Fibroblast of skin of left quadriceps (primary cell): ENCODE measurements around the gene PLEKHG4.

Experiments
- DNase-seq, 2 experiments: peaks; one replicate each; pipeline ENCODE4 v3.0.0-alpha.2; 2013; ENCODE audit warnings: low read depth in 2 of 2

The PLEKHG4 gene

DNA sequence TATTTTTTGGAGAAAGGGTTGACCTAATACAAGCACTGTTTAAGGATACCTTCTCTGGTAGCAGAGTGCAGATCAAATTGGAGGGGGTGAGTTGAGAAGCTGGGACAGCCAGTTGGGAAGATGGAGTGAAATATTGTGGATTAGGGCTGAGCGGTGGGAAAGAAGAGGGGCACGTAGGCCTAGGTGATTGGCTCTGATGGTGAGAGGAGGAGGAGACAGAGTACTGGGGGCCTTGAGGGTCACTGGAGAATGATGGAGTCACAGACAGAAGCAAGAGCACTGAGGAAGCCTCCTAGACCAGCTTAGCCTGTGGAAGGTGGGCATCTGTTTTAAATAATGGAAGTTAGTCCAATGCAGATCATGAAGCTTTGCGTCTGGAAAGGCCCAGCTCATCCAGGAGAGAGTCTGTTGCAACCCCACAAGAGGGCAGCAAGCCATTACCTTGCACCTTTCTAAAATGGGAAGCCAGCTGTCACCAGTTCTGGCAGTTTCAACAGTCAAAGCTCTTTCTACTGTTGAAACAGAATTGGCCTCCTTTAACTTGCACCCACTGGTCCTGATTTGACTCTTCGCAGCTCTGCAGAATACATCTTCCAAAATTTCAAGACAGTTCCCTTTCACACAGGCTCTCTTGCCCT is 18.8 kb upstream of the PLEKHG4 start:
- DNase-seq: no peak

DNA sequence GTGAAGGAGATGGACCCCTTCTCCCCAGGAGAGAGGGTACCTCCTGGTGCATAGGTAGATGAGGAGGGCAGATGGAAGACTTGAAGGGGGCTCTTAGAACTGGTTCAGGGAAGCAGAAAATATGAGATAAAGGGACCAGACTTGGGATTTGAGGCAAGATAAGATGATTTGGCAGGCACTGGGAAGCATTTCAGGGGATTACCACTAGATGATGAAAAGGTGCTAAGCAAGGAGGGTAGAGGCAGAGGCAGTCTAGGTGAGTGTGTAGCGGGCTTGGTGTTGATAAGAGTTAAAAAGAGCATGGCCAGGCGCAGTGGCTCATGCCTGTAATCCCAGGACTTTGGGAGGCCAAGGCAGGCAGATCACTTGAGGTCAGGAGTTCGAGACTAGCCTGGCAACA is 16.1 kb upstream of the PLEKHG4 start:
- no peak for DNase-seq

DNA sequence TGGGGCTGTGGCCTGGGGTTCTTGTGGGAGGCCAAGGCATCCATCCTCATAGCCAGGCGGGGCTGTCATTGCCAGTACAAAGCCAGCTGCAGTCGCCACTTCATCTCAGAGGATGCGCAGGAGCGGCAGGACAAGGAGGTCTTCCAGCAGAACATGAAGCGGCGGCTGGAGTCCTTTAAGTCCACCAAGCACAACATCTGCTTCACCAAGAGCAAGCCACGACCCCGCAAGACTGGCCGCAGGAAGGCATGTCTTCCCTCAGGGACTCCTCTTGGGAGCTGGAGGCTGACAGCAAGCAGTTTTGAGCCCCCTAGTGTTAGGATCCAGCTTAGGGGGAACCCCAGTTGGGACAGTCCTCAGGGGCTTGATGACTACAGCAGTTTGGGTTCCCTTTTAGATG is 15.1 kb upstream of the PLEKHG4 start:
- no peak for DNase-seq

DNA sequence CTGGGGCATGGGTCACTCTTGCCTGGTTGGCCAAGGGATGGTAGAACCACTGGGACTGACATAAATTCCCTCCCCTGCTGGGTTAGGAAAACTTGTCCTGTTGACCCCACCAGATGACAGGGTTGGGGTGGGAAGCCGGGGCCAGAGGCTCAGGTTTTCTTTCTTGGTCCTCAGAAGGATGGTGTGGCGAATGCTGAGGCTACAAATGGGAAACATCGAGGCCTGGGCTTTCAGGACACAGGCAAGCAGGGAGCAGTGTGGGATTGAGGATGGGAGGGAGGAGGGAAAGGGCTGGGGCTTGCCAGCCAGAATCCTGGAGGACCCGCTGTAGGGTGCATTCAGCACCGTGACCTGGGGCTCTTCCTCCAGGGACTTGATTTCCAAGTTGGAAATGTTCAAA is 14.5 kb upstream of the PLEKHG4 start:
- no peak for DNase-seq

DNA sequence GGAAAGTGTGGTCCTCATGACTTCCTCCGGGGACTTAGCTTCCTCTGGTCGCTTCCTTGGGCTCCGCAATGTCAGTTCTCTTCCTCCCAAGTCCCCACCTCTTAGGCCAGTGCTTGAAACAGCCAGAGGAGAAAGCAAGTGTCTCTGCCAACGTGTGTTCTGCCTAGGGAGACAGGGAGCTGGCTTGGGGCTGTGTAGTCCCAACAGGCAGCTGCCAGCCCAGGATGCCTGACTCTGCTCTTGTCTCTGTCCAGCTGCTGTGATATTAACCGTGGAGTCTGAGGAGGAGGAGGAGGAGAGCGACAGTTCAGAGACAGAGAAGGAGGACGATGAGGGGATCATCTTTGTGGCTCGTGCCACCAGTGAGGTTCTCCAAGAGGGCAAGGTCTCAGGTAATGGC is 13.5 kb upstream of the PLEKHG4 start:
- no peak for DNase-seq

DNA sequence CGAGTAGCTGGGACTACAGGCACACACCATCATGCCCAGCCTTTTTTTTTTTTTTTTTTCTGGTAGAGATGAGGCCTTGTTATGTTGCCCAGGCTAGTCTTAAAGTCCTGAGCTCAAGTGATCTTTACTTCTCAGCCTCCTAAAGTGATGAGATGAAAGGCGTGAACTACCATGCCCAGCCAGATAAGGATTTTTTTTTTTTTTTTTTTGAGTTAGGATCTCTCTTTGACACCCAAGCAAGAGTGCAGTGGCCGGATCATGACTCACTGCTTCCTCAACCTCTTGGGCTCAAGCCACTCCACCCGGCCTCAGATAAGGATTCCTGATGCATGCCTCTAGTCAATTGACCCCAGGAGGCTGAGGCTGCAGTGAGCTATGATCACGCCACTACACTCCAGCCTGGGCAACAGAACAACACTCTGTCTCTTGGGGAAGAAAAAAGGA is 11.2 kb upstream of the PLEKHG4 start:
- peak in 1 of 2 experiments; percentile 62 for DNase-seq

DNA sequence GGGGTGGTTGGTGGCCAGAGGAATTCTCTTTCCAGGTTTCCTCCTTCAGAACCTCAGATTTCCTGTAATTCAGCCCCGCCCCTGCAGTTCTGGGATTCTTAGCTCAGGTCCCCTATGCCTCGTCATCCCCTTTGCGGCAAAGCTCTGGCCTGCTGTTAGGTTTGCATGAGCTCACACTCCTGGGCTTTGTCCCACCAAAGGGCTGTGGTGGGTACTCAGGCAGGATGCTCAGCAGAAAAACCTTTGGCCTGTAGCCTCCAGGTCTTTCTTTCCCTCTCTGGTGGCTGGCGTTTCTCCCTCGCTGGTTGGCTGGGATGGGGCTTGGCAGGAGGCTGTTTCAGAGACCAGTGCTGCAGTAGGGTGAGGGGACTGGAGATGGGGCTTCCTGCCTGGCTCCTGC is 9.6 kb upstream of the PLEKHG4 start:
- DNase-seq: no peak

DNA sequence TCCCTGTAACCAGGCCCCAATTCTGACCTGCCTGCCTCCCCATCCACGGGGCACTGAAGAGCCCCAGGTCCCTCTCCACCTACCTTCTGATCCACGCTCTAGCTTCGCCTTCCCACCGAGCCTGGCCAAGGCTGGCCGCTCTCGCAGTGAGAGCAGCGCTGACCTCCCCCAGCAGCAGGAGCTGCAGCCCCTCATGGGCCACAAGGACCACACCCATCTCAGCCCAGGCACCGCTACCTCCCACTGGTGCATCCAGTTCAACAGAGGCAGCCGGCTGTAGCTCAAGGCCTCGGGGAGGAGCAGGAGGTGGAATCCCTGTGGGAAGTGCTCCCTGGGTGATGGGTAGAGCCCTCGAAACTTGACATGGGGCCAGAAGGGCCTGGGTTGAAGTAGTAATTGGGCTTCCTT is 8.4 kb upstream of the PLEKHG4 start:
- DNase-seq: no peak

DNA sequence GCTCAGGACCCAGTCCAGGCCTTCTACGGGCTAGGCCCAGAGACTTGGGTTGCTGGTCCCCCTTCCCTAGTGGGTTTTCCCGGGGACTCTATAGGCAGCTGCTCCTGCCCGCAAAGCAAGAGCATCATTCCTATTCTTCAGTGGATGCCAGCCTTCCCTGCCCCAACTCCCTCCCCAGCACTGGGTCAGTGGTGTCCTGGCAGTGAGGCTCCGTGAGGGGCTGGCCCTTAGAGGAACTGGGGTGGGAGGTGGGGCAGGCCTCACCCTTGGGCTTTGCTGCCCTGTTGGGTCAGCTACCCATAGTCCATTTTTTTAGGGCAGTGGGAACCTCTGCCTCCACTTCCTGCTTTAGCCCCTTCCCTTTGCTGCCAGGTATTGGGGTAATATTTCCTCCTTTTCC is 7.9 kb upstream of the PLEKHG4 start:
- no peak for DNase-seq

DNA sequence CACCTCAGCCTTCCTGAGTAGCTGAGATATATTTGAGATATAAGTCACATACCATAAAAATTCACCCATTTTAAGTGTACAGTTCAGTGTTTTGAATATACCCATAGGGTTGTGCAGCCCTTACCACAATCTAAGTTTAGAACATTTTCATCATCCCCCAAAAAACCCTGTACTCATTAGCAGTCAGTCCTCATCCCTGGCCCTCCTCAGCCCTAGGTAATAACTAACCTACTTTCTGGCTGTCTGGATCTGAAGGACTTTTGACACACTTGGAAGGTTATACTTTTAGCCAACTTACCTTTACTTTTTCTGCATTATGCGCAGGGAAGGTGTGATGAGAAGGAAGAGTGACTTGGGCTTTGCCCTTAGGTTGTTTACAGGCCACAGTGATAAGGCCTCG is 4.0 kb upstream of the PLEKHG4 start:
- DNase-seq: no peak

DNA sequence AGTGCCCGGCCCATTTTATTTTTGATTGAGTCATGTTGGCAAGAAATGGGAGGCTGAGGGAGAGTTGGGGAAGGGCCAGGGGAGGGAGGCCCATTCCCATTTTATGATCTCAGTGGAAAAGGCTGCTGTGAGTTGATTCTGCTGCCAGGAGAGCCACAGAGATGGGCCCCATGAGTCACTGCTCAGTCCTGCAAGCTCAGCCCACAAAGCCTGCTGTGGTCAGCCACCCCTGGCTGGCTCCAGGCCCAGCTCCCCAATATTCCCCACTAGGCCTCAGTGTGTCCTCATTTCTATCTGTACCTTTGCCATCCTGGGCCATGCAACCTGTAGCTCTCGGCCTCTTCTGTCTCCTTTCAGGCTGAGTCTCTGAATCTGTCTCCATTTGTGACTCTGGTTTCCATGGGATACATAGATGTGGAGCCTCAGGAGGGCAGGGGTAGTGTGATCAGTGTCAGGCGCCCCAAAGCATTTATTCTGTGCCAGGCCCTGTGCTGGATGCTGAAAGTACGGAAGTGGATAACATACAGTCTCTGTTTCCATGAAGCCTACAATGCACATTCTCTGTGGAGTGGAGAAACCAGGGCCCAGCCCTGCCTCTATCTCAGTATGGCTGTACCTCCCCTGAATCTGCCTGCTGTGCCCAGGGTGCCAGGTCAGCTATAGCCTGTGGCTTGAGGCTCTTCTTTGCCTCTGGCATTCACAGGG is 1.9 kb upstream of the PLEKHG4 start:
- peak; percentile 98 for DNase-seq

DNA sequence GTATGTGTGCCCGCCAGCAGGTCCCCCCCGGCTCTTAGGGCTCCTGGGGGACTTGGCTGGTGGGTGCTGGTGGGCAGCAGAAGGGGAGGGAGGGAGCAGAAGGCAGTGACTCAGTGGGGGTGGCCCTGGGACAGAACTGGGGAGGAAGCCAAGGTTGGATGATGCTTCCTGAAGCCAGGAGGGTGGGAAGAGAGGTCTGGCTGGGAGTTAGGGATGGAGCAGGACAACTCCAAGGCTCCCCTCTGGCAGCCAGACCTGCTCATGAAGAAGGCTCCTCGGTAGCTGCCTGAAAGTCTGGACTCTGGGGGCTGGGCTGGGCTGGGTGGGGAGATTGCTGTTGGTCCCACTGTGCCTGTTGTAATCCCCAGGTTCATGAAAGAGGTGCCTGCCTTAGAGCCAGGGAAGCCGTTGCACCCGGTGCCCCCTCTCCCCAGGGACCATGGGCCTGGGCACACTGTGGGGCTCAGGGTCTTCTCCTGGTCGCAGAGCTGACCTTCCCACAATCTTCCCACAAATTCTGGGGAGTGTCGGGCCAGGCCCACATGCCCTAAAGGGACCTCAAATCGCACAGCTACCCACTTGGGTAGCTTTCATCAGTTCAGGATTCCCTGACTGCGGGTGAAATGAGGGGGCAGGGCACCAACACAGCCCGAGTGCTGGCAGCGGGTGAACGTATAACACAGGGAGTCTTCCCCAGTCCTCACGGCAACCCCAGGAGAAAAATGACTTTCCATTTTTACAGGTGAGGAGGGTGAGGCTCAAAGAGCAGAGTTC is 1.1 kb upstream of the PLEKHG4 start:
- peak; percentile 59 for DNase-seq

DNA sequence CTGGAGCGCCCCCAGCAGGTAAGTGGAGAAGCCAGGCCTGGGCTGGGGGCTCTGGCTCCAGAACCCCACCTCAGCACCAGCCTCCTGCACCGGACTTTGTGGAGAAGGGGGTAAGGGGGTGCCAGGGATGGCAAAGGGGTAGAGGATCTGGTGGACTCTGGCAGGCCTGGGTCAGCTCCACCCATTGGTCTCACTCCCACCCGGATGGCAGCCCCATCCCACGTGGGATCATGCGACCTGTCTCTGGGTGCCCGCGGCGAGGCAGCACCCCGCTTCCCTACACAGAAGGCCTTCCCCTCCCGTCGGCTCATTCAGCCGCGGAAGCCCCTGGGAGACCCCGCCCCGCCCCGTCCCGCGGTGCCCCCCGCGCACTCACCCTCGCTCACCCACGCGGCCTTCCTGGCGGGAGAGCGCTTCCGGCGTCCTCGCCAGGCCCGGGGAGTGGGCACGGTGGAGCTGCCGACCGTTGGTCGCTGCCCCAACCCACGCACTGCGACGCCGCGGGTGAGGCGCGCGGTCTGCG is 498 bp upstream of the PLEKHG4 start:
- no peak for DNase-seq

DNA sequence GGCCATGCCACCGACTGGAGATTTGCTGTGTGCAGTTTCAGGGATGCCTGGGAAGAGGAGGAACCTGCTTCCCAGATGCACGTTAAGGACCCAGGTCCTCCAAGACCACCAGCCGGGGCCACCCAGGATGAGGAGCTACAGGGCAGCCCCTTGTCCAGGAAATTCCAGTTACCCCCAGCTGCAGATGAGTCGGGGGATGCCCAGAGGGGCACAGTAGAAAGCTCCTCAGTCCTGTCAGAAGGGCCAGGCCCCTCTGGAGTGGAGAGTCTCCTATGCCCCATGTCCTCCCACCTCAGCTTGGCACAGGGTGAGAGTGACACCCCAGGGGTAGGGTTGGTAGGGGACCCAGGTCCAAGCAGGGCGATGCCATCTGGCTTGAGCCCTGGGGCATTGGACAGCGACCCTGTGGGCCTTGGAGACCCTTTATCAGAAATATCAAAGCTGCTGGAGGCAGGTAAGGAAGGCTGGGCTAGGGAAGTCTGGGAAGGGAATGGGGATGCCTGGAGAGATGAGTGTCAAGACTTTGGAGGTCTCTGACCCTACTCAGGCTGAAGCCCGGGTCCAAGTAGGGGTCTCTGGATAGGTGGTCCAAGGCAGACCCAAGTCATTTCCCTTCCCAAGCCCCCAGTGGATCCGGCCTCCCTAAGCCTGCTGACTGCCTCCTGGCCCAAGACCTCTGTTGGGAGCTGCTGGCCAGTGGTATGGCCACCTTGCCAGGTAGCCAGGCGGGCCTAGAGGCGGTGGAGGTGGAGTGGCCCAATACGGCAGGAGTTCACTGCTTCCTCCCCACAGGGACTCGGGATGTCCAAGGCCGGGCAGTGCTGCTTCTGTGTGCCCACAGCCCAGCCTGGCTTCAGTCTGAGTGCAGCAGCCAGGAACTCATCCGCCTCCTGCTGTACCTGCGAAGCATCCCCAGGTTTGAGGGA is 1.0 kb downstream of the PLEKHG4 start:
- DNase-seq: no peak

DNA sequence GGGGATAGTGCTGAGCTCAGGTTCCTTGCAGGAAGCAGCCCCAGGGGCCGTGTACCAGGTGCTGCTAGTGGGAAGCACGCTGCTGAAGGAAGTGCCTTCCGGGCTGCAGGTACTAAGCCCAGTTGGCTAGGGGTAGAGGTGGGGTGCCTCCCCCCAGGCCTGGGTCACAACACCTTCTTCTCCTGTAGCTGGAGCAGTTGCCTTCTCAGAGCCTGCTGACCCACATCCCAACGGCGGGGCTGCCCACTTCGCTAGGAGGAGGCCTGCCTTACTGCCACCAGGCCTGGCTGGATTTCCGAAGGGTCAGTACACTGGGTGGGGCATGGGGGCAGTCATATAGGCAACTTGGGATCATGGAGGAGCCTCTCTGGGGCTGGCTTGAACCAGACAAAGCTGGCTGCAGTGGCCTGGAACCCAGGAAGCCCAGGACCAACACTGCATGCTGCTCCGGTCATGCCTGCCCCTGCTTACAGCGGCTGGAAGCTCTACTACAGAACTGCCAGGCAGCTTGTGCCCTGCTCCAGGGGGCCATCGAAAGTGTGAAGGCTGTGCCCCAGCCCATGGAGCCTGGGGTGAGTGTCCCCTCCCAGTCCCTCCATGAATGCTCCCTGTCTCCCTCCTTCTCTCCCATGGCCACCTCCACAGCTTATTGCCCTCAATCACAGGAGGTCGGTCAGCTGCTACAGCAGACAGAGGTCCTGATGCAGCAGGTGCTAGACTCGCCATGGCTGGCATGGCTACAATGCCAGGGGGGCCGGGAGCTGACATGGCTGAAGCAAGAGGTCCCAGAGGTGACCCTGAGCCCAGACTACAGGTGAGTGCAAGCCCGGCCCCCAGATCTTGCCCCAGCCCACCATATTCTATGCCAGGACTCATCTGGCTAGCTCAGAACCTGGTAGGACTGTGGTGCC is 2.5 kb downstream of the PLEKHG4 start:
- DNase-seq: no peak

DNA sequence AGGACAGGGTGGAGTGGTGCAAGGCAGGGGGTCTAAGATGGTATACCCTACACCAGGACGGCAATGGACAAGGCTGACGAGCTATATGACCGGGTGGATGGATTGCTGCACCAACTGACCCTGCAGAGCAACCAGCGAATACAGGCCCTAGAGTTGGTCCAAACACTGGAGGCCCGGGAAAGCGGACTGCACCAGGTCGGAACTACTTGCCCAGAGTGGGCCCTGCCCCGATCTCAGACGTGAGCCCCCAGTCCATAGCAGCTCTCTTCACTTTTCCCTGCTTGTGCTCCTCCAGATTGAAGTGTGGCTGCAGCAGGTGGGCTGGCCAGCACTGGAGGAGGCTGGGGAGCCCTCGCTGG is 3.1 kb downstream of the PLEKHG4 start:
- DNase-seq: no peak

DNA sequence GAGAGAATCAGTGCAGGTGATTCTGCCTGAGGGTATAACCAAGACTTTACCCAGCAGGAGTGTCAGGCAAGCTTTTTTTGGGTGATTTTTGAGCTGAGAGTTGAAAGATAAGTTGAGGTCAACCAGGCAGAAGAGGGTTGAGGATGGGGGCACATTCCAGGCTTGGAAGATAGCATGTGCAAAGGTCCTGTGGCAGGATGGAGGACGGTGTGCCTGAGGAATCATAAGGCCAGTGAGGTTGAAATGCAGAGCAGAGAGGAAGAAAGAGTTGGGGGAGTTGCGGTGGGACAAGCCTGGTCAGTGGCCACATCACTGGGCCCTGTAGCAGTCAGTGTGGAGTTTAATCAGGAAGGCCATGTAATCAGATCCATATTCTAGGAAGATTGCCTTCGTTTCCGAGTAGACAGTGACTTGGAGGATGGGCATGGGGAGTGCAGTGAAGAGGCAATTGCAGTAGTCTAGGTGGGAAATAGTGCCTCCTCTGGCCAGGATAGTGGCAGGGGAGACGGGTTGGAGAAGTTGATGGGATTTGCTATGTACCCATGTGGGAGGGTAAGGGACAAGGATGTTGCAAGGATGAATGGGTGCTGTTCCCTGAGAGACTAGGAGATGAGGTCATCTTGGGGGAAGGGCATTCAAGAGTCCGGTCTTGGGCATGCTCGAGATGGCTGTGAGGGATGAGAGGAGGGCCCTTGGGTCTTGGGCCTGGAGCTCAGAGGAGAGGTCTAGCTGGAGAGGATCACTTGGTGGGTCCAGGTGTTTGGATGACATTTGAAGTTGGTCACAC is 3.9 kb downstream of the PLEKHG4 start:
- no peak for DNase-seq

DNA sequence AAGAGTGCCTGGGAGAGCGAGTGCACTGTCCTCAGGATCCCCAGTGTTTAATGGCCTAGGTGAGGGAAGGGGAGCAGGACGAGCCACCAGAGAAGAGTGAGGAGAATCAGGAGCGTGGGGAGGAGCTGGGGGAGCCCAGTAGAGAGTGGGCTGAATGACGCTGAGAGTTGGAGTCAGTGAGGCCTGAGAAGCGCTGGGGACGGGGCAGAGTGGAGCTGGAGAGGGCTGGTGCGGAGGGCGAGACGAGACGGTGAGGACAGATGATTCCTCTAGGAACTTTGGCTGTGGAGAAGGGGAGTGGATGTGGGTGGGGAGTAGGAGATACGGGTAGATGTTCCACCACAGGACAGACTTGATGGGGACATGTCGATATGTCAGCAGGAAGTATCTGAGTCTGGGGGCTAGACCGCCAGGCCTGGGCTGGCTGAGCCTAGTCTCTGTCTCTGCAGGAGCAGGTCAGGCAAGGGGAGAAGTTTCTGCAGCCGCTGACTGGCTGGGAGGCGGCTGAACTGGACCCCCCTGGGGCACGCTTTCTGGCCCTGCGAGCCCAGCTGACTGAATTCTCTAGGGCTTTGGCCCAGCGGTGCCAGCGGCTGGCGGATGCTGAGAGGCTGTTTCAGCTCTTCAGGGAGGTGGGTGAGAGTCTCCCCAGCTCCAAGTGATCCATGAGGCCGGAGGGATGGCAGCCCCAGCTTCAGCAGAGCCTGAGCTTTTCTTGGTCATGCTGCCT is 4.7 kb downstream of the PLEKHG4 start:
- DNase-seq: no peak
